ENCODE data around the gene PASK.
"Not testable (repeated sequence)": the region's sequence is repeated elsewhere in the genome, so short reads cannot be mapped to it uniquely, and the experiment has no call there.

PASK gene

GRCh38 chr2:241102239-241102803 lies 47.0 kb downstream of the PASK start, which contains the start of gene MTERF4:
Gene MTERF4, minus strand, starts transcription at chr2:241102287. Its CDS starts 14 bp downstream, at chr2:241102273.
- DNase-seq, result peak; percentile 90

- no peak for DNase-seq
Measured at GRCh38 chr2:241099246-241099645, 50.0 kb downstream of the PASK start.

GRCh38 chr2:241096979-241097378 lies 52.3 kb downstream of the PASK start:
- no peak for DNase-seq

- peak; percentile 40 for DNase-seq
Measured at GRCh38 chr2:241095594-241096290, 53.5 kb downstream of the PASK start.

GRCh38 chr2:241094924-241095420 lies 54.3 kb downstream of the PASK start:
- DNase-seq, result no peak

GRCh38 chr2:241094172-241094571 lies 55.1 kb downstream of the PASK start:
- no peak for DNase-seq

- DNase-seq, result not testable (repeated sequence)
Measured at GRCh38 chr2:241093133-241093781, 56.0 kb downstream of the PASK start.

- no peak for DNase-seq
Measured at GRCh38 chr2:241092677-241093076, 56.6 kb downstream of the PASK start.

GRCh38 chr2:241091734-241092445 lies 57.4 kb downstream of the PASK start:
- no peak for DNase-seq

GRCh38 chr2:241091201-241091600 lies 58.1 kb downstream of the PASK start:
- DNase-seq, result no peak

GRCh38 chr2:241088791-241089732 lies 60.2 kb downstream of the PASK start:
- no peak for DNase-seq

- no peak for DNase-seq
Measured at GRCh38 chr2:241088376-241088775, 60.9 kb downstream of the PASK start.

- no peak for DNase-seq
Measured at GRCh38 chr2:241087420-241088268, 61.6 kb downstream of the PASK start.

- no peak for DNase-seq
Measured at GRCh38 chr2:241084856-241085444, 64.3 kb downstream of the PASK start.

- DNase-seq, result no peak
Measured at GRCh38 chr2:241083091-241083415, 66.2 kb downstream of the PASK start.

- no peak for DNase-seq
Measured at GRCh38 chr2:241082341-241083090, 66.8 kb downstream of the PASK start.

- no peak for DNase-seq
Measured at GRCh38 chr2:241081643-241082340, 67.5 kb downstream of the PASK start.

- no peak for DNase-seq
Measured at GRCh38 chr2:241081190-241081642, 68.1 kb downstream of the PASK start.
